ENCODE measurements around the gene PDE7B.
A peak's percentile ranks its signal among the peaks of the same experiment; 100 is the strongest.

Gene PDE7B

GRCh38 chr6:136020691-136021090 lies 169.2 kb downstream of the PDE7B start:
- no peak overlapping the region for H3K4me3 ChIP-seq (ENCODE audit: low read depth, low read length)
- TF ChIP-seq, protein P1, sequence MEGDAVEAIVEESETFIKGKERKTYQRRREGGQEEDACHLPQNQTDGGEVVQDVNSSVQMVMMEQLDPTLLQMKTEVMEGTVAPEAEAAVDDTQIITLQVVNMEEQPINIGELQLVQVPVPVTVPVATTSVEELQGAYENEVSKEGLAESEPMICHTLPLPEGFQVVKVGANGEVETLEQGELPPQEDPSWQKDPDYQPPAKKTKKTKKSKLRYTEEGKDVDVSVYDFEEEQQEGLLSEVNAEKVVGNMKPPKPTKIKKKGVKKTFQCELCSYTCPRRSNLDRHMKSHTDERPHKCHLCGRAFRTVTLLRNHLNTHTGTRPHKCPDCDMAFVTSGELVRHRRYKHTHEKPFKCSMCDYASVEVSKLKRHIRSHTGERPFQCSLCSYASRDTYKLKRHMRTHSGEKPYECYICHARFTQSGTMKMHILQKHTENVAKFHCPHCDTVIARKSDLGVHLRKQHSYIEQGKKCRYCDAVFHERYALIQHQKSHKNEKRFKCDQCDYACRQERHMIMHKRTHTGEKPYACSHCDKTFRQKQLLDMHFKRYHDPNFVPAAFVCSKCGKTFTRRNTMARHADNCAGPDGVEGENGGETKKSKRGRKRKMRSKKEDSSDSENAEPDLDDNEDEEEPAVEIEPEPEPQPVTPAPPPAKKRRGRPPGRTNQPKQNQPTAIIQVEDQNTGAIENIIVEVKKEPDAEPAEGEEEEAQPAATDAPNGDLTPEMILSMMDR (IDR thresholded peaks at IDR 0.05; ENCODE audit: low read depth, low read length) = no peak

- TF ChIP-seq, protein P1 (IDR thresholded peaks at IDR 0.05; ENCODE audit: low read depth, low read length) = no peak
- H3K4me3 ChIP-seq (ENCODE audit: low read depth, low read length) = no peak overlapping the region
Observed at GRCh38 chr6:136022224-136022874, 170.8 kb downstream of the PDE7B start.

DNA sequence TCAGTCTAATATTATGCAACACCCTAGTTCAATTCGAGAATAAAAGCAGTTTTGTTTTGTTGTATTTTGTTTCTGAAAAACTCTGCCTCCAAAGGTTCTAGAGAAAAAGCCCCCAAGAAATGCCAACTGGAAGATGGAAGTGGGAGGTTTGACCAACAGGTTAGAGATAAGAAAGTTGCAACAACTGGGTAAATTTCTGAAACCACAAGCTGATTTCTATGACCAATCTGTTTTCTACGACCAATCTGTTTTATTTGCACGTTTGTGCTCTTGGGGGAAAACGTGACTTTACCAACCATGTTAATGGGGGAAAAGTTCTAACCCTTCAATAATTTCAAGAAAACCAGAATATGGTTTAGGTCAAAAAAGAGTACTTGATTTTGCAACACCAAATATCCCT lies 173.2 kb downstream of the PDE7B start:
- TF ChIP-seq, protein P1 (IDR thresholded peaks at IDR 0.05; ENCODE audit: low read depth, low read length) = no peak
- no peak overlapping the region for H3K4me3 ChIP-seq (ENCODE audit: low read depth, low read length)

DNA sequence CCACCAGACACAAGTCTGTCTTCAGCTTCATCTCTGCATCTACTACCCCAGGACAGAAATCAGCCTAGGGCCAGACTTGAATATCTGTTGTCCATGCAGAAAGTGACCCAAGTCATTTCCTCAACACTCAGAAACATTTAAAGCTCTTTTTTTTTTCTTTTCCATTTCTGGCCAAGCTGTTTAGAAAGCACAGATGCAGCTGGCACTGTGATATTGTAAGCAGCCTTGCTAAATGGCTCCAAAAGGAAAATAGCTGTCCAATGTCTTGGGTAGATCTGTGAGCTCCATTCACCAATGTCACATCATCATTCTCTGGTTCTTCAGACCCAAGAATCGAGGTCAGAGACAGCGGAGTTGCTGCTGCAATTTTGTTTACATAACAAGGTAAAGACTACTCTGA lies 174.2 kb downstream of the PDE7B start:
- no peak overlapping the region for H3K4me3 ChIP-seq (ENCODE audit: low read depth, low read length)
- TF ChIP-seq, protein P1 (IDR thresholded peaks at IDR 0.05; ENCODE audit: low read depth, low read length) = no peak

DNA sequence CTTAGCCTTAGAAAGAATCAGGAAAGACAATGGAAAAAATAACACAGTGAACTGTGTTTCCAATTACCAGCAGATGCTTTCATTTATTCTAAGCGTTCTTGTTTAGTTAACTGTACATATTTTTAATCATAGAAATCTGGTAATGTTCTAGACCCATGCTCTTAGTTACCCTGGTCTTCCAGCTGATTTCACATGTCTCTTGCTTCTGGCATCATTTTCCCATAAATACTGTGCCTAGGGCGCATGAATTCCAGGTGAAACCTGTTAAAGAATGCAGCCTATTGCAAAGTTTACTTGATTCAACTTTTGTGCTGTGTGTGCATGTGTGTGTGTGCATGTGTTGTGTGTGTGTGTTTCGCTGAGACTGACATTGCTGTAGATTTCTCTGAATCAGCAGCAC lies 178.6 kb downstream of the PDE7B start:
- no peak overlapping the region for H3K4me3 ChIP-seq (ENCODE audit: low read depth, low read length)
- TF ChIP-seq, protein P1 (IDR thresholded peaks at IDR 0.05; ENCODE audit: low read depth, low read length) = no peak

DNA sequence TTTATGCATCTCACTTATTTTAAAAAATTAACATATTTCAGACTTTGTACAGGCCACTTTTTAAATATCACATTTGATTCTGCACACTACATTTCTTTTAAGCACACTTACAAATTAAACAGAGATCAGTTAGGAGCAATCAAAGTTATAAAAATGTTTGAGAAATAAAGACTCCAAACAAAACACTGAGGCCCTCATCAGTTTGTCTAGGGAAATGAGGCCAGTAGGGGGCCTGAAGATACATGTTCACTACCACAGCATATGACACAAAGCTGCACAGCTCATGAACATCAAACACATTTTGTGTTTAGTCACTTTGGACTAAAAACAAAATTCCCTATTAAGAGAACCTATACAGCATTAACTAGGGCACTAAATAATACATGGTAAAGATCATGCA lies 180.5 kb downstream of the PDE7B start:
- no peak overlapping the region for H3K4me3 ChIP-seq (ENCODE audit: low read depth, low read length)
- TF ChIP-seq, protein P1 (IDR thresholded peaks at IDR 0.05; ENCODE audit: low read depth, low read length) = peak; percentile 53; the same call in 1 of the 2 replicates

DNA sequence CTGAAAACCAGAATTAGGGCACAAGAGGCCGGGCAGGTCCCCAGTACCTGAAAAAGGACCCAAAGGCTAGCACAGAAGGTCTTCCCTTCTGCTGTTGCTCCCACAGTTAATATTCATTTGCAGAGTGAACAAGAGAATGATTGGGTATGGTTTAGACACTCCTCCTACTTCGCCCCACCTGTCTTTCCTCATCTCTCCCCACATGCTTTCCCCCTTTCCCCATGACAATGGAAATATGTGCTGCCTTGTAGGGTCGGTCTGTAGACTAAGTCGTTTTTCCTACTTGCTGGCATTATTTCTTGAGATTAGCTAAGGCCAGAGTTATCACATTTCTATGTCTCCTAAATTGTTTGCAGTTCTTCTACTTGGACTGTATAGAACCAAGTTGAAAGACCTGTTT lies 181.9 kb downstream of the PDE7B start:
- no peak overlapping the region for H3K4me3 ChIP-seq (ENCODE audit: low read depth, low read length)
- TF ChIP-seq, protein P1 (IDR thresholded peaks at IDR 0.05; ENCODE audit: low read depth, low read length) = no peak
